Smooth muscle cell (in vitro differentiated cells): ENCODE measurements around the gene DDHD1. TPM values are rescaled to one million over a fixed set of nuclear protein-coding genes. Genes with fewer than 3 reads are reported as not detected.
A peak's percentile ranks its signal among the peaks of the same experiment; 100 is the strongest.

Experiments used
- DNase-seq: peaks from one replicate; lab custom pipeline; 2025; ENCODE audit not compliant: unreplicated experiment; lab: John Stamatoyannopoulos, UW
- H2AFZ ChIP-seq: fragments of 200-600 bp; sonication (generic); 2 replicates; pipeline ENCODE4 v1.6.0; 2016; ENCODE audit warnings: antibody characterized with exemption, low read depth, mild to moderate bottlenecking
- H3F3A ChIP-seq: fragments of 200-600 bp; sonication (generic); 2 replicates; pipeline ENCODE4 v1.6.0; 2017; ENCODE audit warnings: antibody characterized with exemption, low read depth
- H3K27ac ChIP-seq: fragments of 200-600 bp; sonication (generic); 2 replicates; pipeline ENCODE4 v1.5.1; 2016; ENCODE audit warnings: low read depth, mild to moderate bottlenecking
- H3K27me3 ChIP-seq: fragments of 200-600 bp; sonication (generic); 2 replicates; pipeline ENCODE4 v1.6.1; 2016; ENCODE audit warnings: low read depth, mild to moderate bottlenecking
- H3K36me3 ChIP-seq: fragments of 200-600 bp; sonication (generic); 2 replicates; pipeline ENCODE4 v1.5.1; 2016; ENCODE audit warnings: low read depth
- H3K4me1 ChIP-seq: fragments of 200-600 bp; sonication (generic); 2 replicates; pipeline ENCODE4 v1.5.1; 2016; ENCODE audit warnings: low read depth
- H3K4me2 ChIP-seq: fragments of 200-600 bp; sonication (generic); 2 replicates; pipeline ENCODE4 v1.6.0; 2016; ENCODE audit warnings: mild to moderate bottlenecking
- H3K4me3 ChIP-seq: fragments of 200-600 bp; sonication (generic); 2 replicates; pipeline ENCODE4 v1.5.1; 2016; ENCODE audit warnings: mild to moderate bottlenecking
- H3K79me2 ChIP-seq: fragments of 200-600 bp; sonication (generic); 2 replicates; pipeline ENCODE4 v1.6.0; 2016; ENCODE audit warnings: low read depth, mild to moderate bottlenecking
- H3K9ac ChIP-seq: fragments of 200-600 bp; sonication (generic); 2 replicates; pipeline ENCODE4 v1.6.0; 2016; ENCODE audit warnings: low read depth
- H3K9me3 ChIP-seq: fragments of 200-600 bp; sonication (generic); replicated peaks from 2 replicates; pipeline ENCODE4 v1.5.1; 2016; ENCODE audit warnings: low read depth
- H4K20me1 ChIP-seq: fragments of 200-600 bp; sonication (generic); 2 replicates; pipeline ENCODE4 v1.6.0; 2016; ENCODE audit warnings: low read depth
- CTCF ChIP-seq: fragments of 200-600 bp; sonication (generic); IDR thresholded peaks from 2 replicates; pipeline ENCODE4 v1.5.1; 2017; ENCODE audit warnings: borderline replicate concordance, mild to moderate bottlenecking, antibody characterized with exemption; ENCODE audit not compliant: insufficient read depth, poor library complexity, severe bottlenecking
- WGBS: methylation state at CpG from one replicate; pipeline ENCODE4 v1.1.7; 2016; ENCODE audit warnings: low lambda C conversion rate; 5-methylcytosine and 5-hydroxymethylcytosine counted together
- polyA plus RNA-seq: library from polyadenylated mRNA; unstranded; fragments of >200 nt; fragmentation: Nextera tagmentation; extraction: Ambion mirVana; gene quantifications from 2 replicates; pipeline ENCODE4 v1.2.1, GENCODE V29; 2016
- total RNA-seq: library from RNA; depleted of rRNA; stranded (reverse); fragments of >200 nt; gene quantifications from 2 replicates; pipeline ENCODE4 v1.2.3, GENCODE V29; 2014

The DDHD1 gene
- total and polyA plus RNA-seq, 2 experiments from 2014 or later = 4.0 to 7.8 TPM

GRCh38 chr14:53019406-53019805 lies 133.7 kb downstream of the DDHD1 start:
- peak overlapping the region; percentile 60 for H3K27ac ChIP-seq
- peaks cover 20% of the 10 kb centered on the region for H3F3A ChIP-seq
- peak overlapping the region; percentile 33 for H3K4me2 ChIP-seq
- no peaks in the 10 kb centered on the region for H3K9me3 ChIP-seq
- H3K9ac ChIP-seq = no peak overlapping the region
- H3K4me3 ChIP-seq = no peak overlapping the region
- no peak overlapping the region for H2AFZ ChIP-seq
- no peaks in the 10 kb centered on the region for H4K20me1 ChIP-seq
- no peak for TF ChIP-seq CTCF
- no peak for DNase-seq
- peaks cover 13% of the 10 kb centered on the region for H3K4me1 ChIP-seq
- H3K27me3 ChIP-seq = no peaks in the 10 kb centered on the region
- no peaks in the 10 kb centered on the region for H3K36me3 ChIP-seq
- no peaks in the 10 kb centered on the region for H3K79me2 ChIP-seq

GRCh38 chr14:53017837-53018236 lies 135.3 kb downstream of the DDHD1 start:
- no peak for TF ChIP-seq CTCF
- no peak for DNase-seq
- Histone ChIP-seq H3K27me3 (no peaks in the 10 kb centered on the region), H3K9me3 (no peaks in the 10 kb centered on the region), H3K79me2 (no peaks in the 10 kb centered on the region), H3K9ac (no peak overlapping the region), H3K4me1 (peaks cover 13% of the 10 kb centered on the region), H4K20me1 (no peaks in the 10 kb centered on the region), H3K4me2 (no peak overlapping the region), H2AFZ (peak overlapping the region; percentile 81), H3K4me3 (no peak overlapping the region), H3K36me3 (no peaks in the 10 kb centered on the region), H3F3A (peaks cover 20% of the 10 kb centered on the region), H3K27ac (peak overlapping the region; percentile 58)
- WGBS = 57% methylated on average over 3 of the region's 3 CpGs

GRCh38 chr14:53016919-53017318 lies 136.2 kb downstream of the DDHD1 start:
- Histone ChIP-seq H3K36me3 (no peaks in the 10 kb centered on the region), H4K20me1 (no peaks in the 10 kb centered on the region), H3K27me3 (no peaks in the 10 kb centered on the region), H3K4me2 (no peak overlapping the region), H3K4me1 (peaks cover 13% of the 10 kb centered on the region), H3K79me2 (no peaks in the 10 kb centered on the region), H2AFZ (no peak overlapping the region), H3K27ac (no peak overlapping the region), H3F3A (peaks cover 22% of the 10 kb centered on the region), H3K4me3 (no peak overlapping the region), H3K9ac (no peak overlapping the region), H3K9me3 (no peaks in the 10 kb centered on the region)
- no peak for DNase-seq
- TF ChIP-seq CTCF = no peak

GRCh38 chr14:53016491-53016890 lies 136.6 kb downstream of the DDHD1 start:
- H3K36me3 ChIP-seq = no peaks in the 10 kb centered on the region
- no peak overlapping the region for H3K27ac ChIP-seq
- 62% methylated on average over 2 of the region's 2 CpGs for WGBS
- no peaks in the 10 kb centered on the region for H3K27me3 ChIP-seq
- H3K4me2 ChIP-seq = no peak overlapping the region
- no peaks in the 10 kb centered on the region for H3K79me2 ChIP-seq
- H3K4me3 ChIP-seq = no peak overlapping the region
- no peak overlapping the region for H2AFZ ChIP-seq
- no peaks in the 10 kb centered on the region for H4K20me1 ChIP-seq
- peaks cover 15% of the 10 kb centered on the region for H3K4me1 ChIP-seq
- peaks cover 26% of the 10 kb centered on the region for H3F3A ChIP-seq
- no peak for TF ChIP-seq CTCF
- H3K9ac ChIP-seq = no peak overlapping the region
- DNase-seq = no peak
- no peaks in the 10 kb centered on the region for H3K9me3 ChIP-seq
